SU-DHL-6 (cell line): ENCODE results near the gene HOXB6.

ENCODE experiments used
- H2AFZ ChIP-seq: fragments of 200-600 bp; sonication (generic); 2 replicates; pipeline ENCODE4 v1.6.1; 2014; ENCODE audit warnings: low read depth, mild to moderate bottlenecking, moderate library complexity, mixed read lengths, antibody characterized with exemption, low read length; ENCODE audit not compliant: severe bottlenecking
- H3F3A ChIP-seq: fragments of 200-600 bp; shearing (Covaris generic); 2 replicates; pipeline ENCODE4 v1.6.0; 2016; ENCODE audit warnings: antibody characterized with exemption, mild to moderate bottlenecking; ENCODE audit not compliant: insufficient read depth
- H3K27ac ChIP-seq: fragments of 200-600 bp; sonication (generic); 2 replicates; pipeline ENCODE4 v1.5.1; 2016; ENCODE audit warnings: low read depth, mild to moderate bottlenecking, low read length, moderate library complexity, mixed read lengths
- H3K27me3 ChIP-seq: fragments of 200-600 bp; sonication (generic), shearing (Covaris generic); 2 replicates; pipeline ENCODE4 v1.6.0; 2014; ENCODE audit warnings: mild to moderate bottlenecking, low read length
- H3K36me3 ChIP-seq: fragments of 200-600 bp; sonication (generic); 2 replicates; pipeline ENCODE4 v1.6.1; 2014; ENCODE audit warnings: mild to moderate bottlenecking, low read length, mixed read lengths
- H3K4me2 ChIP-seq: fragments of 300-600, 200-600 bp; shearing (Covaris generic), sonication (generic); 2 replicates; pipeline ENCODE4 v1.6.0; 2014; ENCODE audit warnings: low read length, low read depth, mild to moderate bottlenecking; ENCODE audit not compliant: poor library complexity, severe bottlenecking
- H3K4me3 ChIP-seq: fragments of 200-600 bp; sonication (generic); 2 replicates; pipeline ENCODE4 v1.5.1; 2014; ENCODE audit warnings: antibody characterized with exemption, low read length, mild to moderate bottlenecking, mixed read lengths; ENCODE audit not compliant: insufficient read depth, poor library complexity, severe bottlenecking
- H3K79me2 ChIP-seq: fragments of 200-600 bp; sonication (generic); 2 replicates; pipeline ENCODE4 v1.6.1; 2014; ENCODE audit warnings: mild to moderate bottlenecking, low read length, moderate library complexity; ENCODE audit not compliant: insufficient read depth
- H3K9ac ChIP-seq: fragments of 200-600 bp; sonication (generic); 2 replicates; pipeline ENCODE4 v1.7.0; 2014; ENCODE audit warnings: mild to moderate bottlenecking, low read length
- H3K9me2 ChIP-seq: fragments of 200-600 bp; sonication (generic); replicated peaks from 2 replicates; pipeline ENCODE4 v1.6.1; 2014; ENCODE audit warnings: low read length; ENCODE audit not compliant: insufficient read depth
- H3K9me3 ChIP-seq: fragments of 200-600 bp; sonication (generic); 2 replicates; pipeline ENCODE4 v1.6.1; 2014; ENCODE audit warnings: low read length, mixed read lengths; ENCODE audit not compliant: insufficient read depth
- H4K20me1 ChIP-seq: fragments of 200-600 bp; sonication (generic); 2 replicates; pipeline ENCODE4 v1.6.1; 2014; ENCODE audit warnings: low read depth, mild to moderate bottlenecking, antibody characterized with exemption, low read length, moderate library complexity, mixed read lengths
- CTCF ChIP-seq: fragments of 200-600 bp; sonication (generic); IDR thresholded peaks from one replicate; pipeline ENCODE4 v1.5.1; 2017; ENCODE audit warnings: antibody characterized with exemption, mild to moderate bottlenecking, low read length, moderate library complexity; ENCODE audit not compliant: insufficient read depth, poor library complexity, severe bottlenecking
- EZH2phosphoT487 ChIP-seq: fragments of 200-600 bp; sonication (generic), shearing (Covaris generic); conservative IDR thresholded peaks from 2 replicates; pipeline ENCODE4 v1.6.1; 2018; ENCODE audit warnings: mild to moderate bottlenecking, antibody characterized with exemption, low read length, moderate library complexity, mixed read lengths

The HOXB6 gene

GRCh38 chr17:48597528-48597777, 7.3 kb downstream of the HOXB6 start:
- Histone ChIP-seq H2AFZ (no peak overlapping the region), H3F3A (no peaks in the 10 kb centered on the region), H3K9ac (no peak overlapping the region), H3K4me2 (no peak overlapping the region), H3K79me2 (no peaks in the 10 kb centered on the region), H3K36me3 (no peaks in the 10 kb centered on the region), H3K27ac (no peak overlapping the region), H3K9me3 (no peaks in the 10 kb centered on the region), H4K20me1 (no peaks in the 10 kb centered on the region), H3K27me3 (no peaks in the 10 kb centered on the region), H3K9me2 (no peaks in the 10 kb centered on the region), H3K4me3 (no peak overlapping the region)
- no peak for TF ChIP-seq EZH2phosphoT487
- TF ChIP-seq CTCF = no peak

- Histone ChIP-seq H2AFZ (no peak overlapping the region), H3K79me2 (no peaks in the 10 kb centered on the region), H3K36me3 (no peaks in the 10 kb centered on the region), H3K4me2 (no peak overlapping the region), H3K9ac (no peak overlapping the region), H3K9me2 (no peaks in the 10 kb centered on the region), H4K20me1 (no peaks in the 10 kb centered on the region), H3K27ac (no peak overlapping the region), H3K4me3 (no peak overlapping the region), H3K9me3 (no peaks in the 10 kb centered on the region), H3F3A (no peaks in the 10 kb centered on the region), H3K27me3 (no peaks in the 10 kb centered on the region)
- TF ChIP-seq EZH2phosphoT487 (no peak), CTCF (no peak)
Observed at GRCh38 chr17:48596735-48597527, 7.9 kb downstream of the HOXB6 start.

GRCh38 chr17:48596000-48596734, 8.6 kb downstream of the HOXB6 start:
- H3K9me2 ChIP-seq = no peaks in the 10 kb centered on the region
- no peaks in the 10 kb centered on the region for H4K20me1 ChIP-seq
- H3K27ac ChIP-seq = no peak overlapping the region
- no peaks in the 10 kb centered on the region for H3K27me3 ChIP-seq
- no peak overlapping the region for H3K4me3 ChIP-seq
- H3K4me2 ChIP-seq = no peak overlapping the region
- no peak for TF ChIP-seq EZH2phosphoT487
- TF ChIP-seq CTCF = no peak
- no peak overlapping the region for H3K9ac ChIP-seq
- no peaks in the 10 kb centered on the region for H3K9me3 ChIP-seq
- no peaks in the 10 kb centered on the region for H3K36me3 ChIP-seq
- H2AFZ ChIP-seq = no peak overlapping the region
- H3K79me2 ChIP-seq = no peaks in the 10 kb centered on the region
- H3F3A ChIP-seq = no peaks in the 10 kb centered on the region
